ENCODE results near the gene HAO1.
A peak's percentile ranks its signal among the peaks of the same experiment; 100 is the strongest.
"Not testable (repeated sequence)": the region's sequence is repeated elsewhere in the genome, so short reads cannot be mapped to it uniquely, and the experiment has no call there.

The HAO1 gene

DNA sequence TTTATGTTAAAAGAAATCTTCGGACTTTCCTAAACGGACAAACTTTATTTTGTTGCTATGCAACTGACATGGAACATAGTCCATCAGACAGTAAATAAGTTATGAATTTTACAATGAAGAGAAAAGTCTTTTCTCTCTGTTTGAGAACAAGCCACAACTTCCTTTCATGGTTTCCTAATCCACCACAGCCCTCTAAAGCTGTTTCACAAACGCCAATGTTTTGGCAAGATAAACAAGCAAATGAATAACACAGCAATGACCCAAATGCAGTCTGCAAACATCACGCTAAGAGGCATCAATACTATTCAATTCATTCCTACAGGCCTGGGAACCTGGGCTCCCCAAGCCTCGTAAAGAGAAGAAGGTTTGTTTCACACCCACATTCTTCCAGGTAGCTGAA is 60.4 kb downstream of the HAO1 start:
- DNase-seq = no peak
- in situ Hi-C loops (cut with MboI; ENCODE audit: low pct_unique_long_range_greater_than_20kb, low sequenced_read_pairs) = no loop called here

DNA sequence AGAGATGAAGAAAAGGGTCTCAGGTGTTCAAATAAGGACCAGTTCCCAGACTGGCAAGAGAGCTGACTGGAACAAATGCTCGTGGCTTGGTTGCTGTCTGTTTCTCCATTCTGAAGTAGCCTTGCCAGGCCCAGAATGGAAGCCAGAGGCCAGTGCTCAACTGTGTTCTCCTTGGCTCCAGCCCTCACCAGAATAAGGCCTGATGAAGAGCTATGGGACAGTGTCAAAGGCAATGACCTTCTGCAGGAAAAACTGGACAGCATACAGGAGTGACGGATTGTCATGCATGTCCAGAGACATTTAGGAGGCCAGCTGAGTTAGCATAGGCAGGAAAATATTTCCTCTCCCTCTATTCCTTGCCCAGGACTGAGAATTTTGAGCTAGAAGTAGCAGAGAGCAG is 72.2 kb downstream of the HAO1 start:
- in situ Hi-C loops (cut with MboI; ENCODE audit: low pct_unique_long_range_greater_than_20kb, low sequenced_read_pairs) = no loop called here
- no peak for DNase-seq

DNA sequence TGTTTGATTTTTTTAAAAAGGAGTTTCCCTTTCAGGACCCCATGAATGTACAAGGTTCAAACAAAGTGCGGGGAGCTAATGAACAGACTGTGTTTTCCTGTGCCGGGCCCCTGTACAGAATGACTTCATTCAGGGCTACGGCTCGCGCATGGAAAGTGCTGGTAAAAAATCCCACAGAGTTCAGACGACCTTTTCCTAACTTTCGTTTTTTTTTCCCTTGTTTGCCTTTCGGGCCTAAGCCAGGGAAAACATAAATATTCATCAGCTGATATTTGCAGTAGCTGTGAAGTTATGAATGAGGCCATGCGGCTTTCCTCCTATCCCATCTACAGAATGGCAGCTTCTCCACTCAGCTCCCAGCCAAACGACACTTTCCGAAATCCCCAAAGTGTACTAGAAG is 74.0 kb downstream of the HAO1 start:
- in situ Hi-C loops (cut with MboI; ENCODE audit: low pct_unique_long_range_greater_than_20kb, low sequenced_read_pairs) = no loop called here
- DNase-seq = no peak

DNA sequence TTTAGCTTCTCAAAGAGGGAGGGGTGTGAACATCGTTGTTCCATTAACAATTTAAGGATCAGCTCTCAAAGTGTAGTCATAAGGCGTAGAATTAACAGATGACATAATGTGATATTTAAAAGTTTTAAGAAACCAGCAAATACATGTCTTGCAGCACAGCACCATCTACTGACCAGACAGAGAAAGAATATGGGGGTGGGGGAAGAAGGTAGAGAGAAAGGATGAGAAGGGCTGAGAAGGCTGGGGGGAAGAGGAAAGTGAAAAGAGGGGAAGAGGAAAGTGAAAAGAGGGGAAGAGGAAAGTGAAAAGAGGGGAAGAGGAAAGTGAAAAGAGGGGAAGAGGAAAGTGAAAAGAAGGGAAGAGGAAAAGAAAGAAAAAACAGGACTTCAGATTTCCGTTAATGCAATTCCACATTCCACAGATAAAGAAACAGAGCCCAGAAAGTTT is 80.9 kb downstream of the HAO1 start:
- in situ Hi-C loops (cut with MboI; ENCODE audit: low pct_unique_long_range_greater_than_20kb, low sequenced_read_pairs) = no loop called here
- DNase-seq = peak; percentile 24

DNA sequence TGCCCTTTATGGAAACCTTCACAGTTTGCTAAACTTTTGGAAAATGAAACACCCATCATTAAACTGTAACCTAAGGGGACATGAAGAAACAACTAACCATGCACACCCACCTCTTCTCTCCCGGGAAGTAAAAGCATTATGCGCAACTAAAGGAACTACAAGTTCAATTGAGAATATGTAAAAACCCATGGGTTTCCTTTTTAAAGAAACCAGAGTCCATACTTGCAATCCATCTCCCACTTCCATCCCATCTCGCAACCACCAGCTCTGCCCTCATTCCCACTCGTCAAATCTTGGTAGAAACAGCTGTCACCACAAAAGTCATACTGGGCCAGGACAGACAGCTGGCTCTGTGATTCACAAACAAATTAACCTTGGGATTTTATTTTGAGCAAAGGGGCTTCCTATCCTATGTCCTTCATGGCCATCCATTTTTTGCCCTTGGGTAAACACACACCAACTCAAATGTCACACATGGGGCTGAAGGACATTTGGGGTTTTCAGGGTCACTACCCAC is 81.5 kb downstream of the HAO1 start:
- in situ Hi-C loops (cut with MboI; ENCODE audit: low pct_unique_long_range_greater_than_20kb, low sequenced_read_pairs) = no loop called here
- DNase-seq = no peak

DNA sequence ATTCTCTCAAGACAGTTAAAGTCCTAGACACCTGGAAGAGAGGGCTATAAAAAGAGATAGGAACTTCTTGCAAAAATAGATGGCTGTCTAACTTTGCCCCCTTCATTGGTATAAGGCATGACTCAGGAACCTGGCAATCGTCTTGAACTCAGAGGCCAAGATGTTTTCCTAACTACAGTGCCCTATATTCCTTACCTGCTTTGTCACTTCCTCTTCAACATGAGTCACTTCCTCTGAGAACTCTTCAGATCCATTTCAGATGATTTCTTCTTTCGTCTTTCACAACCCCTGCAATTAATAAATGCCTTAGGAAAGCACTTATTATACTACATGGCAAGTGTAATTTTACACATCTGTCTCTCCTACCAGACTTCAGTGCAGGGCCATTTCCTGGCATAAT is 83.5 kb downstream of the HAO1 start:
- in situ Hi-C loops (cut with MboI; ENCODE audit: low pct_unique_long_range_greater_than_20kb, low sequenced_read_pairs) = no loop called here
- peak; percentile 10 for DNase-seq

DNA sequence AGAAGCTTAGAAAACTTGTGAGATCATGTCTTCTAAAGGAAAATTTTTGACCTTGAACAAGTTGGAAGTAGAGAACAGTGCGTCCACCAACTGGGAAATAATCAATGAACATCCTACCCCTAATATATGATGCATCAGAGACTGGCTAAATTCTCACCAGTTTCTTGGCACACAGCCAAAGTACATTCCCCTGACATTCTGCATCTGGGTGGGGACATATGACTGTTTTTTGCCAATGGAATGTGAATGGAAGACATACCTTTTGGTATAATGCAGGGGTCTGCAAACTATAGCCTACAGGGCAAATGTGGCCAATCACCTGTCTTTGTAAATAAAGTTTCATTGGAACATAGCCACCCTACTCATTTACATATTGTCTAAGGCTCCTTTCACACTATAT is 84.7 kb downstream of the HAO1 start:
- in situ Hi-C loops (cut with MboI; ENCODE audit: low pct_unique_long_range_greater_than_20kb, low sequenced_read_pairs) = no loop called here
- no peak for DNase-seq

DNA sequence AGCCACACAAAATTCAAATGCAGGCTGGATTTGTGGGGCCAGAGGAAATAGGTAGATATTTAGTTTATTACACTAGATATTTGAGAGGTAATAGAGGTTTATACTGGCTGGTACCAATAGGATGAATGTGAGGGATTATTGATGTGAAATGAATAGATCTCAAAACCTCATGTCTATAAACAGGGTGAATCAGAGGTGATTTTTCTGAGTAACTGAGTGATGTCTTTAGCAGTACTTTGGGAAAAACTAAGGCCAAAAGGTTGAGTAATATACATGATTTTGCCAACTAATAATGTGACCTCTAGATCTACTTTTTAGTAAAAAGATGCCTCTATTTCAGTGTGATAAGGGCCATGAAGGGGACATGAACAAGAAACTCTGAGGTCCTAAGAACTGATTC is 86.8 kb downstream of the HAO1 start:
- in situ Hi-C loops (cut with MboI; ENCODE audit: low pct_unique_long_range_greater_than_20kb, low sequenced_read_pairs) = no loop called here
- DNase-seq = no peak

DNA sequence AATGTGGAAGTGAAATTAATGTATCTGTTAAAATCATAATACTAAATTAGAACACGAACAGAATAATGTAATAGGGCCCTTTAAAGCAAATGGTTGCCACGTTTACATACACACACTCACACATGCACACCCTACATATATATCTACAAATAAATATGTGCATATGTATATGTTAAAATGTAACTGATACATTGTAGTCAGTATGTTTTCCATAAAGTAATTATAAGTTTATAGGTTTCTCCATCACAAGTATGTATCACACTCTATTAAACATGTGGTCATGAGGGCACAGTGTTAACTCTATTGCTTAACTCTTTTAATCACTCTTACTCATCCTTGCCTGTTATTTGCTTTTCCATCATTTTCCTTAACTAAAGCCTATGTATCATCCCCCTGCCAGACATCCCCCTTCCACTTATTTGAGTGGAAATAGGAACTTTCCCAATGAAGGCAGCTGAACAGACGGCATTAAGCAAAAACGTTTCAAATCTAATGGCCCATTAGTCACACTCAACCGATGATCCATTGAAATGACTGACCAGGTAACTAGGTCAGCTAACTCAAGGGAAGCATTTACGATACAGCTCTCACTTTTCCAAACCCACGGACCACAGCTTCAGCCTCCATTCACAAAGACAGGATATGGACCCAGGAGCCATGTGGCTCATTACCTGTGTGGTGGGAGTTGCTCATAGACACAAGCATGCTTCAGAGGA is 89.3 kb downstream of the HAO1 start:
- in situ Hi-C loops (cut with MboI; ENCODE audit: low pct_unique_long_range_greater_than_20kb, low sequenced_read_pairs) = no loop called here
- no peak for DNase-seq

DNA sequence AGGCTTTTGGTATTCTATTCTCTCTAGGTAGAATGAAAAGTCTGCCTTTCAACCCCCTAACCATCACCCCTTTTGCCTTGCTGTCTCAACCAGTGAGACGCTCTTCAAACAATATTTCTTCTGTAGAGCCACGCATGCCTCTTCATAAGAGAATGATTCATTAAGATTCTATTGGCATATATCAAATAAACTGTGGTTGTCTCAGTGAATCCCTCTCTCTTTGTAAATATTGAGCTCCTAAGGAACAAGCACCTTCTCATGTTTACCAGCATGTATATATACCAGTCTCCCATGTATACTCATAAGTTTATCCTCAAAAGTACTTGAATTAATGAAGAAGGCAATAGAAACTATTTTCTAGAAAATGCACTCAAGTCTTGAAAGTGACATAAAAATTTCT is 90.6 kb downstream of the HAO1 start:
- in situ Hi-C loops (cut with MboI; ENCODE audit: low pct_unique_long_range_greater_than_20kb, low sequenced_read_pairs) = no loop called here

DNA sequence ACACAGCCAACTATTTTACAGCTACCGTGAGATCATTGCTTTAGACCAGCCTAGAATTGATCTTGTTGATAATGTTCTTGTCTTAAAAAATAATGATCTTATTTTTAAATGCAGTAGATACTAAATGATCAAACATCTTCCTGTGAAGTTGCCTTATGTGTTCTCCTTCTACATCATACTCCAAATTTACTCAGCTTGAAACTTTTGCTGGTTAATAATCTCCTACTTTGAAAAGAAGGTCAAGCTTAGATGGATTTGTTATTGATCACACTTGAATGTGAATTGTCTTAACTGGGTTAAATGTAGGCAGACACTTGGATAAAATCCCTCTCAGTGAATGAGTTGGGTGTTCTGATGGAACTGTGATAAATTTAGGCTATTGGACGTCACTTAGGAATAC is 91.9 kb downstream of the HAO1 start:
- DNase-seq = no peak
- in situ Hi-C loops (cut with MboI; ENCODE audit: low pct_unique_long_range_greater_than_20kb, low sequenced_read_pairs) = no loop called here

More for the DNA sequence above, 90.6 kb downstream of the HAO1 start:
- no peak for DNase-seq

DNA sequence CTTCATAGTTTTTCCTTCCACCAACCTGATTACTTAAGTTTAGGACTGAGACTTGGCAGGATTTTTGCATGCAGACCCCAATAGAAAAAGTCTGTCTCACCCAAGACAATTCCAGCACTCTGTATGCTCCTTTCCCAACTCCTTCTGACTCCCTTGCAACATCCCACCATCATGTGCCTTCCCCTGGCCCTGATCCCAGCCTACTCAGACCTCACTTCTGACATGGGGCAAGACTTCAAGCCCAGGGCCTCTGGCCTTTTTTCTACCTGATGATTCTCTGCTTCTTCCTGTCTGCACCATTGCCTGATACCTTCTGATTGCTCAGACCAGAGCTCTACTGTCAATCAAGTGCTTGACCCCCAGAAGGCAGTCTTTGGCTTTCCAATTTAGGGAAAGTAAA is 96.6 kb downstream of the HAO1 start:
- in situ Hi-C loops (cut with MboI; ENCODE audit: low pct_unique_long_range_greater_than_20kb, low sequenced_read_pairs) = no loop called here
- DNase-seq = no peak

DNA sequence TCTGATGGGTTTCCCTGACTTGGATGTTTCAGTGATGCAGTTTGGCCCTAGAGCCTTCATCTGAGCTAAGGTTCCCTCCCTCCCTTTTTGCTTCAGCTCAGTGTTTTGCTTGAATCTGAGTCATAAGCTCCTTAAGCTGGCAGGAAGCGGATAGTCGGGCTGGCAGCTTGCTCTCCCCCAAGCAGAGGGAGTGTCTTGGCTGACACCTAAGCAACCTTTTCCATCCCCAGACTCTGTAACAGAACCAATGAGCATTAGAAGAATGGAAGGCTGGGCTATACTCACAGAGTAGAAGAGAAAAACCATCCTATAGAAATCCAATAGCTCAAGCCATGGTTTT is 98.3 kb downstream of the HAO1 start:
- in situ Hi-C loops (cut with MboI; ENCODE audit: low pct_unique_long_range_greater_than_20kb, low sequenced_read_pairs) = no loop called here
- DNase-seq = no peak

DNA sequence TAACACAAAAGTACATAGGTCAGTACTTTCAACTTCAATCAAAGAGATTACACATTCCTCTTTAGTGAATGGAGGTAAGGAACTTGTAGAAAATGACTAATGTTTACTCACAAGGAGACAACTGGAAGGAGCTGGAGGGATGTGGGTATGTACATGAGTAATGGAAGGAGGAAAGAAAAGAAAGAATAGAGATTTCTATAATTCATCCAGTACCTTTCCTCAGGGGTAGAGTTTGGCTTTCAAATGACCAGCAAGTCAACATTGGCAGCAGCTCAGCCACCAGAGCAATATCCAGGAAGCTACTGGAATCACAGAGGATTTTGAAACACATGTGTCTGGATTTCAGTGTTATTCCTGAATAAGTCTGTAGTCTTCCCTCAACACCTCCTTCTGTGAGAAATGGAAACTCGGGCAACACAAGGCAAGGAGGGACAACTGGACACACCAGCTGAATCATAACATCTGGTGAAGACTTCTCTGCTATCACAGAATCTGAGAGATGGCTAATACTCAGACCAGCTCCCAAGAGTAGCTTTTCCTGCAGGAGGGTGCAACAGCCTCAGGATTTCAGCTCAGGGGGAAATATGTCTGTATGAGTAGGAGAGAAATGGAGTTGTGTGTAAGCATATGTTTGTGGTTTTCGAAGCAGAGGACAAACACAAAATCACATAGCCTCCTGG is 98.8 kb downstream of the HAO1 start:
- DNase-seq = no peak
- in situ Hi-C loops (cut with MboI; ENCODE audit: low pct_unique_long_range_greater_than_20kb, low sequenced_read_pairs) = no loop called here

DNA sequence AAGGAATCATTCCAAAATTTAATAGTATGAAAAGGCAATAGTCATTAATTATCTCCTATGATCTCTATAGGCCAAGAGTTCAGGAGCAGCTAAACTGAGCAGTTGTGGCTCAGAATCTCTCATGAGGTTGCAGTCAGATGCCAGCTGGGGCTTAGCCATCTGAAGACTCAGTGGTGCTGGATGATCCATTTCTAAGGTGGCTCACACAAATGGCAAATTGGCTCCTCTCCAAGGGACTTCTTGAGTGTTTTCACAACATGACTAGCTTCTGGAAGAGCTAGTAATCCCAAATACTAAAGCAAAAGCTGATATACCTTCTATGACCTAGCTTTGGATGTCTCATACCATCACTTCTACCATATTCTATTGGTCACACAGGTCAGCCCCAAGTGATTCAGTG is 104.2 kb downstream of the HAO1 start:
- no peak for DNase-seq
- in situ Hi-C loops (cut with MboI; ENCODE audit: low pct_unique_long_range_greater_than_20kb, low sequenced_read_pairs) = no loop called here

DNA sequence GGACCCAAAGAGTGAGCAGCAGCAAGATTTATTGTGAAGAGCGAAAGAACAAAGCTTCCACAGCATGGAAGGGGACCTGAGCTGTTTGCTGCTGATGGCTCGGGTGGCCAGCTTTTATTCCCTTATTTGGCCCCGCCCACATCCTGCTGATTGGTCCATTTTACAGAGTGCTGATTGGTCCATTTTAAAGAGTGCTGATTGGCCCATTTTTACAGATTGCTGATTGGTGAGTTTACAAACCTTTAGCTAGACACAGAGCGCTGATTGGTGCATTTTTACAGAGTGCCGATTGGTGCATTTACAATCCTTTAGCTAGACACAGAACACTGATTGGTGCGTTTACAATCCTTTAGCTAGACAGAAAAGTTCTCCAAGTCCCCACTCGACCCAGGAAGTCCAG is 105.8 kb downstream of the HAO1 start:
- in situ Hi-C loops (cut with MboI; ENCODE audit: low pct_unique_long_range_greater_than_20kb, low sequenced_read_pairs); DNase-seq: not testable (repeated sequence)
